GM19452 (cell line): ENCODE results near the gene SF3B6.
"Not testable (repeated sequence)": the region's sequence is repeated elsewhere in the genome, so short reads cannot be mapped to it uniquely, and the experiment has no call there.

Experiments used
- ATAC-seq: cut with Tn5 transposase; IDR thresholded peaks from one replicate; pipeline ENCODE4 v1.9.1; 2021; ENCODE audit not compliant: unreplicated experiment

Gene SF3B6

GRCh38 chr2:24052951-24053350 is 23.2 kb downstream of the SF3B6 start:
- ATAC-seq, result no peak

GRCh38 chr2:24051833-24052232 is 24.3 kb downstream of the SF3B6 start:
- no peak for ATAC-seq

- no peak for ATAC-seq
These were observed 25.8 kb downstream of the SF3B6 start for GRCh38 chr2:24050041-24050979.

- no peak for ATAC-seq
These were observed 26.6 kb downstream of the SF3B6 start, which contains the start of gene FKBP1B for GRCh38 chr2:24049485-24050021. FKBP1B (plus strand) TSS chr2:24049741; CDS start chr2:24049850, 109 bp downstream.

- ATAC-seq, result no peak
These were observed 27.2 kb downstream of the SF3B6 start for GRCh38 chr2:24048769-24049484.

GRCh38 chr2:24047703-24048033 is 28.5 kb downstream of the SF3B6 start:
- no peak for ATAC-seq

GRCh38 chr2:24046930-24047702 is 29.0 kb downstream of the SF3B6 start, which contains the start of gene WDCP:
WDCP (minus strand) TSS chr2:24047391; CDS start chr2:24039494, 7,897 bp downstream.
- ATAC-seq, result peak; percentile 99

GRCh38 chr2:24046599-24046929 is 29.6 kb downstream of the SF3B6 start:
- no peak for ATAC-seq

- ATAC-seq, result no peak
These were observed 30.3 kb downstream of the SF3B6 start for GRCh38 chr2:24045511-24046508.

GRCh38 chr2:24043133-24043532 is 33.0 kb downstream of the SF3B6 start:
- ATAC-seq, result not testable (repeated sequence)

GRCh38 chr2:24040511-24040910 is 35.6 kb downstream of the SF3B6 start:
- ATAC-seq, result no peak

- no peak for ATAC-seq
These were observed 37.2 kb downstream of the SF3B6 start for GRCh38 chr2:24038786-24039499.

GRCh38 chr2:24026233-24026632 is 49.9 kb downstream of the SF3B6 start:
- ATAC-seq, result no peak

- ATAC-seq, result no peak
These were observed 51.0 kb downstream of the SF3B6 start for GRCh38 chr2:24024996-24025663.

- ATAC-seq, result no peak
These were observed 52.1 kb downstream of the SF3B6 start for GRCh38 chr2:24024018-24024417.

GRCh38 chr2:24022975-24023575 is 53.1 kb downstream of the SF3B6 start:
- no peak for ATAC-seq

GRCh38 chr2:24022324-24022974 is 53.7 kb downstream of the SF3B6 start:
- no peak for ATAC-seq
